ENCODE results near the gene MEF2C. TPM values are rescaled to one million over a fixed set of nuclear protein-coding genes. Genes with fewer than 3 reads are reported as not detected.
A peak's percentile ranks its signal among the peaks of the same experiment; 100 is the strongest.

The MEF2C gene
- total RNA-seq, 1 experiment from 2014 or later: 171 TPM

DNA sequence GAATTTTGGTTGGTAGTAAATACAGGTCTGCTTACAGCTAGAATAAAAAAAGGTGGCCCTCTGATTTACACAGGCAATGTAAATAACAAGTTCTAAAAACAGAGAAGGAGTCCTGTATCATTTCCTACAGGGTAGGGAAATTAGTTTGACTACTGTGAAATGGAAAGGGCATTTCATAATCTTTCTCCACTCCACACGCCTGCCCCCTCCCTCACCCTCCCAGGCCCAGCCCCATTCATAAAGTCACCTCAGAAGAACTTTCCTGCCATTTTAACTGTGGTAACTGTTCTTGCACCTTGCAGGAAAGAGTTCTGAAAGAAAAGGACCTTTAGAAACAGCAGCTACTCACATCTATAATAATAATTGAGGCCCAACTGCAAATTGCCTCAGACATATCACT, 69.7 kb downstream of the MEF2C start:
- peaks cover 51% of the 10 kb centered on the region for H3K4me1 ChIP-seq (ENCODE audit: low read length)
- no peaks in the 10 kb centered on the region for H4K20me1 ChIP-seq (ENCODE audit: insufficient read depth, low read depth, low read length)
- no peak overlapping the region for H3K4me2 ChIP-seq (ENCODE audit: low read depth, low read length, poor library complexity, severe bottlenecking)
- no peaks in the 10 kb centered on the region for H3K9me2 ChIP-seq (replicated peaks; ENCODE audit: insufficient read depth, low read length)
- peaks cover 15% of the 10 kb centered on the region; the same call in 1 of the 2 replicates for H3K36me3 ChIP-seq (ENCODE audit: insufficient read depth, low read length)
- DNase-seq: peak; percentile 43
- no peaks in the 10 kb centered on the region for H3K9me3 ChIP-seq (ENCODE audit: low read length)
- H3K9ac ChIP-seq (ENCODE audit: low read length): no peak overlapping the region
- H3K27ac ChIP-seq (ENCODE audit: low read length): peak overlapping the region; percentile 15; the same call in 1 of the 2 replicates
- H2AFZ ChIP-seq (ENCODE audit: low read length): no peak overlapping the region
- no peak overlapping the region for H3K4me3 ChIP-seq (ENCODE audit: low read length)
- H3K79me2 ChIP-seq (ENCODE audit: low read length): peaks cover 100% of the 10 kb centered on the region
- H3K27me3 ChIP-seq (ENCODE audit: low read length): no peaks in the 10 kb centered on the region

DNA sequence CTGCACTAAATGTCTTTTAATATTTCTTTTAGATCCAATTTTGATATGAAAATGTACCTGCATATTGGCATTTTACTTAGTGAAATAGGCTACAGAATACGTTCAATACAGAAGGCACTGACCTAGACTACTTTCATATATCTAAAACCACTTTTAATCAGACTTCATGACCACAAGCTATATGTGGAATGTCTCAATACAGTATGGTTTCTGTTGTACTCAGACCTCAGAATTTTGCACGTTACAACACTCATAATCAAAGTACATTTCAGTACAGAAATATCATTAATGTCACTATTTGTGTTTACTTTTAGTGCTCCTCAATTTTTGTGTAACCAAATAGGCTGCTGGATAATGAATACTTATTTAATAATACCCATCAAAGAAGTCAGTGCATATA, 74.8 kb downstream of the MEF2C start:
- H3K9me3 ChIP-seq (ENCODE audit: low read length): no peaks in the 10 kb centered on the region
- no peak for DNase-seq
- H3K9ac ChIP-seq (ENCODE audit: low read length): no peak overlapping the region
- H3K4me3 ChIP-seq (ENCODE audit: low read length): no peak overlapping the region
- no peak overlapping the region for H2AFZ ChIP-seq (ENCODE audit: low read length)
- H3K4me1 ChIP-seq (ENCODE audit: low read length): peaks cover under 1% of the 10 kb centered on the region
- peaks cover 94% of the 10 kb centered on the region for H3K79me2 ChIP-seq (ENCODE audit: low read length)
- H4K20me1 ChIP-seq (ENCODE audit: insufficient read depth, low read depth, low read length): no peaks in the 10 kb centered on the region
- no peaks in the 10 kb centered on the region for H3K9me2 ChIP-seq (replicated peaks; ENCODE audit: insufficient read depth, low read length)
- H3K4me2 ChIP-seq (ENCODE audit: low read depth, low read length, poor library complexity, severe bottlenecking): no peak overlapping the region
- H3K27ac ChIP-seq (ENCODE audit: low read length): no peak overlapping the region
- peaks cover 41% of the 10 kb centered on the region for H3K36me3 ChIP-seq (ENCODE audit: insufficient read depth, low read length)
- no peaks in the 10 kb centered on the region for H3K27me3 ChIP-seq (ENCODE audit: low read length)

DNA sequence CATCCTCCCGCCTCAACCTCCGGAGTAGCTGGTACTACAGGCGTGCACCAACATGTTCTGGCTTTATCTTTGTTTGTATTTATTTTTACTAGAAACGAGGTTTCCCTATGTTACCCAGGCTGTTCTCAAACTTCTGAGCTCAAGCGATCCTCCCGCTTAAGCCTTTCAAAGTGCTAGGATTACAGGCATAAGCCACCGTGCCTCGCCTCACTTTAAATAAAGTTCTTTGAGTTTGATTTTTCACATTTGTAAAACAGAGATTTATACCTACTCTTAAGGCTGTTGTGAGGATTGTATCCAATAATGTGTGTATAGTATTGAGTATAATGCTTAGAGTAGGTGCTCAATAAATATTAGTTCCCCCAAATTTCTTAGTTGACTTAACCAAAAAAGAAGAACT, 75.7 kb downstream of the MEF2C start:
- Histone ChIP-seq H3K79me2 (ENCODE audit: low read length) (peaks cover 94% of the 10 kb centered on the region), H3K27ac (ENCODE audit: low read length) (no peak overlapping the region), H3K9me2 (replicated peaks; ENCODE audit: insufficient read depth, low read length) (no peaks in the 10 kb centered on the region), H4K20me1 (ENCODE audit: insufficient read depth, low read depth, low read length) (no peaks in the 10 kb centered on the region), H3K36me3 (ENCODE audit: insufficient read depth, low read length) (peaks cover 50% of the 10 kb centered on the region), H2AFZ (ENCODE audit: low read length) (no peak overlapping the region), H3K9me3 (ENCODE audit: low read length) (no peaks in the 10 kb centered on the region), H3K9ac (ENCODE audit: low read length) (no peak overlapping the region), H3K4me1 (ENCODE audit: low read length) (no peaks in the 10 kb centered on the region; the same call in 1 of the 2 replicates), H3K4me2 (ENCODE audit: low read depth, low read length, poor library complexity, severe bottlenecking) (no peak overlapping the region), H3K4me3 (ENCODE audit: low read length) (no peak overlapping the region), H3K27me3 (ENCODE audit: low read length) (no peaks in the 10 kb centered on the region)
- no peak for DNase-seq

DNA sequence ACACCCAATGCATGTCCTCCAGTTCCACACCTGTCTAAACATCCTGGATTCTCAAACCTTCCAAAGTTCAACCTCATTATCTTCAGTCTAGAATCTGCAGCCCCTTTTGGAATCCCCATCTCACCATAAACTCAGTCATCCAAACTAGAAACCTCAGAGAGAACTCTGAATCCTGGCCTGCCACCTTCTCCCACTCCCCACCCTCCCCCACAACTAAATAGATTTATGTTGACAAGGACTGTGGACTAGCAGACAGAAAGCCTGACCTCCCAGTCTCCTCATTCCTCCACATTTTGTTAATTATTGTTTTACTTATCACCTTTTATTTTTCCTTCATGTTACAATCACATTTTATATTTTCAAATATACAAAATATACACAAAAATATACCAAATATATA, 76.6 kb downstream of the MEF2C start:
- Histone ChIP-seq H3K27me3 (ENCODE audit: low read length) (no peaks in the 10 kb centered on the region), H4K20me1 (ENCODE audit: insufficient read depth, low read depth, low read length) (no peaks in the 10 kb centered on the region), H3K9me3 (ENCODE audit: low read length) (no peaks in the 10 kb centered on the region), H2AFZ (ENCODE audit: low read length) (no peak overlapping the region), H3K79me2 (ENCODE audit: low read length) (peaks cover 94% of the 10 kb centered on the region), H3K9me2 (replicated peaks; ENCODE audit: insufficient read depth, low read length) (no peaks in the 10 kb centered on the region), H3K4me3 (ENCODE audit: low read length) (no peak overlapping the region), H3K4me2 (ENCODE audit: low read depth, low read length, poor library complexity, severe bottlenecking) (no peak overlapping the region), H3K9ac (ENCODE audit: low read length) (no peak overlapping the region), H3K4me1 (ENCODE audit: low read length) (no peaks in the 10 kb centered on the region; the same call in 1 of the 2 replicates), H3K36me3 (ENCODE audit: insufficient read depth, low read length) (peaks cover 59% of the 10 kb centered on the region), H3K27ac (ENCODE audit: low read length) (no peak overlapping the region)
- no peak for DNase-seq

DNA sequence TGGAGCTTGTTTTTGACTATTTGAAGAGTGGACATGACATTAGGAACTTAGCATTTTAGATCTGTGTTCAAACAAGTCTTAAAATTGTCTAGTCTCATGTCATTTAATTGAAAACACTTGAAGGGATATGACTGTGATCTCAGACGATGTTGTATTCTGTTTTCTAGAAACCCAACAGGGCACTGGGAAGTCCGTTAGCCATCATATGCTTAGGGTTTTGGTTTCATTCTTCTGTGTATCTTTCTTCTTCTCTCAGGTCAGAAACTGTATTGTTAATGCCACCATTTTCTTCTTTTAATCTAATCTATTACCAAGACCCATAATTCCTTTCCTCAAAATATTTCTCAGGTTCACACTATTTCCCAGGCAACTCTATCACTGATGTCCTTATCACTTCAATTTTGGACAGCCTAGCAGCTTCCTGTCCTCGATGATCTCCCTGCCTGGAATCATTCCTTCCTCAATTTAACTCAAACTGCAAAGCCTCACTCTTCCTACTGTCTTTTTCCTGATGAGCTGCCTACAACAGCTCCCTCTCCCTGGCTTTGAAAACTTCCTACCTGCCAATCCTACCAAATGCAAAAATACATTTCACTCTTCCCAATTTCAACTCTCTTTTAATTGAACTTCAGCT, 77.7 kb downstream of the MEF2C start:
- Histone ChIP-seq H3K4me3 (ENCODE audit: low read length) (no peak overlapping the region), H3K4me2 (ENCODE audit: low read depth, low read length, poor library complexity, severe bottlenecking) (no peak overlapping the region), H3K9me2 (replicated peaks; ENCODE audit: insufficient read depth, low read length) (no peaks in the 10 kb centered on the region), H3K27ac (ENCODE audit: low read length) (no peak overlapping the region), H4K20me1 (ENCODE audit: insufficient read depth, low read depth, low read length) (no peaks in the 10 kb centered on the region), H2AFZ (ENCODE audit: low read length) (no peak overlapping the region), H3K9me3 (ENCODE audit: low read length) (no peaks in the 10 kb centered on the region), H3K36me3 (ENCODE audit: insufficient read depth, low read length) (peaks cover 65% of the 10 kb centered on the region), H3K9ac (ENCODE audit: low read length) (no peak overlapping the region), H3K79me2 (ENCODE audit: low read length) (peaks cover 93% of the 10 kb centered on the region), H3K4me1 (ENCODE audit: low read length) (no peaks in the 10 kb centered on the region; the same call in 1 of the 2 replicates), H3K27me3 (ENCODE audit: low read length) (no peaks in the 10 kb centered on the region)
- DNase-seq: no peak

DNA sequence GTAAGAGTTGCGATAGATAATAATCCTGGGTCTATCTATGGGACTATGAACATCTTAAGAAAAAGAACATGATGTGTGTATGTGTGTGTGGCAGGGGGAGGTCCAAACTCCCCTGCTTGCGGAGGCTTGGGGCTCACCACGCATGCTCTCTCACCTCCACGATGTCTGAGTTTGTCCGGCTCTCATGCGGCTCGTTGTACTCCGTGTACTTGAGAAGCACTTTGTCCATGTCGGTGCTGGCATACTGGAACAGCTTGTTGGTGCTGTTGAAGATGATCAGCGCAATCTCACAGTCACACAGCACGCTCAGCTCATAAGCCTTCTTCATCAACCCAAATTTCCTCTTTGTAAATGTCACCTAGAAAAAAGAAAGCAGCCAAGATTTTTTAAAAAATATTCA, 78.5 kb downstream of the MEF2C start:
- Histone ChIP-seq H3K9me3 (ENCODE audit: low read length) (no peaks in the 10 kb centered on the region), H3K4me2 (ENCODE audit: low read depth, low read length, poor library complexity, severe bottlenecking) (no peak overlapping the region), H3K27ac (ENCODE audit: low read length) (no peak overlapping the region), H3K36me3 (ENCODE audit: insufficient read depth, low read length) (peaks cover 69% of the 10 kb centered on the region), H3K4me3 (ENCODE audit: low read length) (no peak overlapping the region), H3K4me1 (ENCODE audit: low read length) (no peaks in the 10 kb centered on the region; the same call in 1 of the 2 replicates), H2AFZ (ENCODE audit: low read length) (no peak overlapping the region), H4K20me1 (ENCODE audit: insufficient read depth, low read depth, low read length) (no peaks in the 10 kb centered on the region), H3K9ac (ENCODE audit: low read length) (no peak overlapping the region), H3K27me3 (ENCODE audit: low read length) (no peaks in the 10 kb centered on the region), H3K9me2 (replicated peaks; ENCODE audit: insufficient read depth, low read length) (no peaks in the 10 kb centered on the region), H3K79me2 (ENCODE audit: low read length) (peaks cover 91% of the 10 kb centered on the region)
- no peak for DNase-seq

DNA sequence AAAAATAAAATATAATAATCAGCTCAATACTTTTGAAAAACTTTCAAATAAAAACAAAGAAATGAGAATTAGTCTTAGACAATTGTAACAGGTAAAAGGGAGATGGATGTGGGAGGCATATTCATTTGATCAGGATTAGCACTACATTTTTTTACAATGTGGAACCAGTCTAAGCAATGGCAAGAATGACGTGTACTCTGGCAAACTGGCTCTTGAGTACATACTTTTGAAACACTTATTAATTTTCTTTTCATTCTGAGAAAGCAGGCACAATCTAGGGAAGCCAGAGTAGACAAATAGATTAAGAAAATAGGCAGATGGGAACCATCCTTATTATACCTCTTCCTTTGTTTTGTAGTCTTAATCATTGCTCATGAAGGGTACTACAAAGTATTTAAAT, 79.7 kb downstream of the MEF2C start:
- no peak overlapping the region for H3K9ac ChIP-seq (ENCODE audit: low read length)
- no peak overlapping the region for H2AFZ ChIP-seq (ENCODE audit: low read length)
- H3K79me2 ChIP-seq (ENCODE audit: low read length): peaks cover 82% of the 10 kb centered on the region
- no peaks in the 10 kb centered on the region for H3K9me2 ChIP-seq (replicated peaks; ENCODE audit: insufficient read depth, low read length)
- H4K20me1 ChIP-seq (ENCODE audit: insufficient read depth, low read depth, low read length): no peaks in the 10 kb centered on the region
- no peak overlapping the region for H3K27ac ChIP-seq (ENCODE audit: low read length)
- H3K4me1 ChIP-seq (ENCODE audit: low read length): no peaks in the 10 kb centered on the region; the same call in 1 of the 2 replicates
- H3K27me3 ChIP-seq (ENCODE audit: low read length): no peaks in the 10 kb centered on the region
- no peak overlapping the region for H3K4me3 ChIP-seq (ENCODE audit: low read length)
- DNase-seq: no peak
- no peak overlapping the region for H3K4me2 ChIP-seq (ENCODE audit: low read depth, low read length, poor library complexity, severe bottlenecking)
- H3K9me3 ChIP-seq (ENCODE audit: low read length): no peaks in the 10 kb centered on the region
- peaks cover 70% of the 10 kb centered on the region for H3K36me3 ChIP-seq (ENCODE audit: insufficient read depth, low read length)

DNA sequence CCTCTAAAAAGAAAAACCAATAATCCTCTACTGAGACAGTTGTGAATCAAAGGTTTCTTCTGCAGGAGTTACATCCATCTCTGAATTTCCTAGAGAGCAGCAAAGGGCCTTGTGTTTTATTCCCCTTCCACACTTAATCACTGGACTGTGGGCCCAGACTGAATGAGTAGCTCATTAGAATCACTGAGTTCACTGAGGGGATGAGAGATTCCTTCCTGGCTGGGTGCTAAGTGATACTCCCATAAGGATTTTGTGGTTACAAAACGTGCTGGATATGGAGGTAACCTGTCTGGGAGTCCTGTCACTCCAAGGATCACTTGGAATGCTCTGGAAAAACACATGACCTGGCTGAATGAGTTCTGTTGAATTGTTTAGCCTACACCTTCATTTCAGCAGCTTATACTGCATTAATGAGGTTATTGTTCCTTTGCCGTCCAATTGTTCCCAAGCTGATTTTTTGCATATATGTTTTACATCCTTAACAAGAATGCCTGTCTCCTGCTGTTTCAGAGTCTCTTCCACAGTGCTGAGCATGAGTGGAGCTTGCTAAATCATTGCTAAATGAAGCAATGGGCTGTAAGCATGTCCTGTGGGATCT, 82.9 kb downstream of the MEF2C start:
- no peaks in the 10 kb centered on the region for H3K27me3 ChIP-seq (ENCODE audit: low read length)
- no peak overlapping the region for H2AFZ ChIP-seq (ENCODE audit: low read length)
- H4K20me1 ChIP-seq (ENCODE audit: insufficient read depth, low read depth, low read length): no peaks in the 10 kb centered on the region
- no peaks in the 10 kb centered on the region for H3K9me3 ChIP-seq (ENCODE audit: low read length)
- no peaks in the 10 kb centered on the region for H3K9me2 ChIP-seq (replicated peaks; ENCODE audit: insufficient read depth, low read length)
- no peak overlapping the region for H3K4me3 ChIP-seq (ENCODE audit: low read length)
- no peak overlapping the region for H3K4me2 ChIP-seq (ENCODE audit: low read depth, low read length, poor library complexity, severe bottlenecking)
- no peaks in the 10 kb centered on the region for H3K4me1 ChIP-seq (ENCODE audit: low read length)
- H3K36me3 ChIP-seq (ENCODE audit: insufficient read depth, low read length): peaks cover 51% of the 10 kb centered on the region
- H3K27ac ChIP-seq (ENCODE audit: low read length): no peak overlapping the region
- peaks cover 52% of the 10 kb centered on the region for H3K79me2 ChIP-seq (ENCODE audit: low read length)
- H3K9ac ChIP-seq (ENCODE audit: low read length): no peak overlapping the region
- DNase-seq: no peak
